Breast epithelium (tissue), 4 donors: ENCODE results near the gene ZNF407. TPM values are rescaled to one million over a fixed set of nuclear protein-coding genes. Genes with fewer than 3 reads are reported as not detected.

ENCODE experiments used
- DNase-seq, 2 donors: peaks; one replicate each; pipeline ENCODE4 v3.0.0-alpha.2; 2019; ENCODE audit warnings: low spot score in 2 of 2
- H3K27ac ChIP-seq, 2 donors: fragments of 200-600 bp; sonication (generic) in 1 of 2; one replicate each; pipeline ENCODE4 v1.5.1; 2016 to 2019; ENCODE audit warnings: mild to moderate bottlenecking in 1 of 2
- H3K27me3 ChIP-seq, 2 donors: fragments of 200-600 bp; sonication (generic) in 1 of 2; one replicate each; pipeline versions ENCODE4 v1.5.1 to v1.6.0; 2017 to 2019; ENCODE audit warnings: control low read depth in 1 of 2, mild to moderate bottlenecking in 1 of 2
- H3K36me3 ChIP-seq: fragments of 200-600 bp; one replicate; pipeline ENCODE4 v1.5.1; 2019
- H3K4me1 ChIP-seq, 2 donors: fragments of 200-600 bp; sonication (generic); one replicate each; pipeline ENCODE4 v1.5.1; 2016 to 2019; ENCODE audit warnings: control low read depth in 1 of 2
- H3K4me3 ChIP-seq, 3 donors: fragments of 200-600 bp; sonication (generic); 1 replicate in 2 of 3; 2 replicates in 1 of 3; pipeline ENCODE4 v1.5.1; 2016 to 2019; ENCODE audit warnings: mild to moderate bottlenecking in 3 of 3, moderate library complexity in 2 of 3
- H3K9me3 ChIP-seq, 2 donors: fragments of 200-600 bp; sonication (generic) in 1 of 2; one replicate each; pipeline ENCODE4 v1.5.1; 2016 to 2019; ENCODE audit warnings: control low read depth in 1 of 2
- POLR2A ChIP-seq: fragments of 450-650 bp; IDR thresholded peaks from one replicate; pipeline ENCODE4 v1.6.1; 2016; ENCODE audit warnings: antibody characterized with exemption, mild to moderate bottlenecking, moderate library complexity
- POLR2AphosphoS5 ChIP-seq, 3 donors: sonication (generic); formaldehyde crosslinking; IDR thresholded peaks; one replicate each; pipeline ENCODE4 v1.6.1; 2017; ENCODE audit warnings: antibody characterized with exemption in 3 of 3
- intact Hi-C: fragments of 100-400 bp; cut with DNase I; formaldehyde crosslinking; loops from one replicate; pipeline ENCODE4 v1.15.1; 2023; ENCODE audit warnings: low total_unique reads
- total RNA-seq, 3 donors: library from RNA; depleted of rRNA; stranded (reverse); fragments of >200 nt; gene quantifications; one replicate each; pipeline ENCODE4 v1.1.0, GENCODE V29; 2016
- TF ChIP-seq, protein P1 (sequence below), 3 donors: fragments of 450-650 bp; IDR thresholded peaks; one replicate each; pipeline ENCODE4 v1.5.1; 2016 to 2017; ENCODE audit warnings: antibody characterized with exemption in 3 of 3, mild to moderate bottlenecking in 3 of 3, moderate library complexity in 3 of 3

ZNF407 gene
- total RNA-seq, 3 donors from 2014 or later = 14.9 to 30.1 (median 22.3) TPM

DNA sequence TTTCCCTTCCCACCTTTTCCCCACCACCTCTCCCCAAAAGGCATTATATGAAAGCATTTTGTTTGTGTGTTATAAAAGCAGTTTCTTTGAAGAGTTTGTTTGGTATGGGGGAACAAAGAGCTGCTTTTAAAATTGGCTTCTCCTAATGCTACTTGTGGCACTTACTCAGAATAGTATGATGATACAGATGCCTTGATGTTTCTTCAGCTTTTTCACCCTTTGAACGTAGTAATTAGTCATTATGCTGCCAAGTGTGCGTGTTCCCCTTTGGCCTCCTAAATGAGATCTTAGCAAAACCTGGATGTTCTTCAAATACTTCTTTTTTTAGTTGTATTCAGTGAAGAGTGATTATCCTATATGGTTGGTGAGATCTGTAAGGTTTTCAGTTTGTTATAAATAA lies 427.9 kb downstream of the ZNF407 start:
- TF ChIP-seq POLR2AphosphoS5 (IDR thresholded peaks at IDR 0.05) = no peak
- no peak for TF ChIP-seq POLR2A
- TF ChIP-seq, protein P1, sequence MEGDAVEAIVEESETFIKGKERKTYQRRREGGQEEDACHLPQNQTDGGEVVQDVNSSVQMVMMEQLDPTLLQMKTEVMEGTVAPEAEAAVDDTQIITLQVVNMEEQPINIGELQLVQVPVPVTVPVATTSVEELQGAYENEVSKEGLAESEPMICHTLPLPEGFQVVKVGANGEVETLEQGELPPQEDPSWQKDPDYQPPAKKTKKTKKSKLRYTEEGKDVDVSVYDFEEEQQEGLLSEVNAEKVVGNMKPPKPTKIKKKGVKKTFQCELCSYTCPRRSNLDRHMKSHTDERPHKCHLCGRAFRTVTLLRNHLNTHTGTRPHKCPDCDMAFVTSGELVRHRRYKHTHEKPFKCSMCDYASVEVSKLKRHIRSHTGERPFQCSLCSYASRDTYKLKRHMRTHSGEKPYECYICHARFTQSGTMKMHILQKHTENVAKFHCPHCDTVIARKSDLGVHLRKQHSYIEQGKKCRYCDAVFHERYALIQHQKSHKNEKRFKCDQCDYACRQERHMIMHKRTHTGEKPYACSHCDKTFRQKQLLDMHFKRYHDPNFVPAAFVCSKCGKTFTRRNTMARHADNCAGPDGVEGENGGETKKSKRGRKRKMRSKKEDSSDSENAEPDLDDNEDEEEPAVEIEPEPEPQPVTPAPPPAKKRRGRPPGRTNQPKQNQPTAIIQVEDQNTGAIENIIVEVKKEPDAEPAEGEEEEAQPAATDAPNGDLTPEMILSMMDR (IDR thresholded peaks at IDR 0.05) = no peak
- Histone ChIP-seq H3K4me3 (no peak overlapping the region), H3K27ac (no peak overlapping the region), H3K27me3 (no peaks in the 10 kb centered on the region), H3K9me3 (no peaks in the 10 kb centered on the region), H3K36me3 (no peaks in the 10 kb centered on the region), H3K4me1 (no peaks in the 10 kb centered on the region)
- DNase-seq = no peak
- intact Hi-C loops = loop anchor here (10.0 kb wide), 1 partner anchor 701 kb away; no protein-coding TSS in a partner anchor

DNA sequence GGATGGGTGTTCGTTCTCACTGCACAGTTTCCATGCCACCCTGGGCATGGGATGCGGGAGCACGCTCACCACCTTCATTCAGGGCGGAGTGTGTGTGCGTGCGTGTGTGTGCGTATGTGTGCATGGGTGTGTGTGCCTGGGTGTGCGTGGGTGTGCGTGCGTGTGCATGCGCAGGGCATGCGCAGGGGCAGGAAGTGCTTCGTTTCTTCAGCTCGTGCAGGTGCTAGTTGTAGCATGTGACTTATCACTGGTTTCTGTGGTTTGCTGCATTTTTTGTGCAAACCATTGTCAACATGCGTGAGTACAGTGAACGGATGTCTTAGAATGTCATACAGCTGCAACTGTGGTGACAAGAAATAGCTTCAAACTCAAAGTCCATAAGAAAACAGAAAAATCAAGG lies 431.8 kb downstream of the ZNF407 start:
- intact Hi-C loops = loop anchor here (10.0 kb wide), 1 partner anchor 705 kb away; no protein-coding TSS in a partner anchor
- no peak overlapping the region for H3K4me3 ChIP-seq
- TF ChIP-seq POLR2AphosphoS5 (IDR thresholded peaks at IDR 0.05) (no peak), POLR2A (no peak)
- TF ChIP-seq, protein P1 (IDR thresholded peaks at IDR 0.05) = no peak

GRCh38 chr18:75031717-75032317 lies 434.1 kb downstream of the ZNF407 start:
- DNase-seq = no peak
- no peaks in the 10 kb centered on the region for H3K4me1 ChIP-seq
- no peaks in the 10 kb centered on the region for H3K36me3 ChIP-seq
- no peak overlapping the region for H3K4me3 ChIP-seq
- H3K27me3 ChIP-seq = no peaks in the 10 kb centered on the region
- TF ChIP-seq POLR2AphosphoS5 (IDR thresholded peaks at IDR 0.05) = no peak
- TF ChIP-seq, protein P1 (IDR thresholded peaks at IDR 0.05) = no peak
- TF ChIP-seq POLR2A = no peak
- no peaks in the 10 kb centered on the region for H3K9me3 ChIP-seq
- intact Hi-C loops = no loop called here
- H3K27ac ChIP-seq = no peak overlapping the region

More for the DNA sequence above, 431.8 kb downstream of the ZNF407 start:
- no peaks in the 10 kb centered on the region for H3K4me1 ChIP-seq
- no peaks in the 10 kb centered on the region for H3K9me3 ChIP-seq
- H3K27ac ChIP-seq = no peak overlapping the region
- H3K36me3 ChIP-seq = no peaks in the 10 kb centered on the region
- DNase-seq = no peak
- no peaks in the 10 kb centered on the region for H3K27me3 ChIP-seq

DNA sequence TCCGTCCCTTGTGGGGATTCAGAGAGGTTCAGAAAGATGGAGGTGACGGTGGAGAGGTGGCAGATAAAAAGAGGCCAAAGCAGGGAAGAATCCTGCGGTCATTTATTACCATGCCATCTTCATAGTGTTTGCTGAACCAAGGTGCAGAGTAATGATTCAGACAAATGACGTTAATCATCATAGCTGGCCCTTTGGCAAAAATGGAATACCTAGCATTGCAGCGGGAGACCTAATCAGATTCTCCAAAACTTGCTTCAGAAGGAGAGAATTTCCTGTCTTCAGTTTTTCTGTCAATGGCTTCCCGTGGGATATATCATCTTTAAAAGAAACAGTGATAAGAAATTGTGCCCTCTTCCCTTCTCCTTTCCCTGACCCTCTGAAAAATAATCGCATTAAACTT lies 435.8 kb downstream of the ZNF407 start:
- intact Hi-C loops = no loop called here
- TF ChIP-seq, protein P1 (IDR thresholded peaks at IDR 0.05) = no peak
- TF ChIP-seq POLR2AphosphoS5 (IDR thresholded peaks at IDR 0.05) (no peak), POLR2A (no peak)
- H3K27ac ChIP-seq = no peak overlapping the region
- H3K36me3 ChIP-seq = no peaks in the 10 kb centered on the region
- H3K9me3 ChIP-seq = no peaks in the 10 kb centered on the region
- no peak for DNase-seq
- H3K4me3 ChIP-seq = no peak overlapping the region
- no peaks in the 10 kb centered on the region for H3K4me1 ChIP-seq
- no peaks in the 10 kb centered on the region for H3K27me3 ChIP-seq

DNA sequence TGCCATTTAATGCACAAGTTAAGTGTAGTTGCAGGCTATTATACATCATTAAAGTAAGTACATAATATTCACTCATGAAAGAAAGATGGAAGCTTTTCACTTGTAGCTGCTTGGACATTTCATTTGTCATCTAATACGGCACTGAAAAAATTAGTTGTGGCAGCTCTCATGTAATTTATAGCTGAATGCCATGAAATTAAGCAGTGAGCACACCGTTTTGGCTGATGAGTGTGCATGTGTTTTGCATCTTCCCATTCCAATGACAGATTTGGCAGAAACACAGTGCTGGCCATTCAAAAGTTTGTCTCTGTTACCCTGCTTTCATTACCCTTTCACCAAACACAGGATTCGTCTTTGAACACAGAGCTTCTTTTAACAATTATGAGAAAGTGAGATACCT lies 437.3 kb downstream of the ZNF407 start:
- intact Hi-C loops = no loop called here
- Histone ChIP-seq H3K4me1 (no peaks in the 10 kb centered on the region), H3K9me3 (no peaks in the 10 kb centered on the region), H3K27me3 (no peaks in the 10 kb centered on the region), H3K27ac (no peak overlapping the region), H3K36me3 (no peaks in the 10 kb centered on the region), H3K4me3 (no peak overlapping the region)
- TF ChIP-seq, protein P1 (IDR thresholded peaks at IDR 0.05) = no peak
- TF ChIP-seq POLR2AphosphoS5 (IDR thresholded peaks at IDR 0.05) (no peak), POLR2A (no peak)
- DNase-seq = no peak
